Breast epithelium (tissue), 4 donors: ENCODE results near the gene CPTP. TPM values are rescaled to one million over a fixed set of nuclear protein-coding genes. Genes with fewer than 3 reads are reported as not detected.

ENCODE experiments used
- DNase-seq, 2 donors: peaks; one replicate each; pipeline ENCODE4 v3.0.0-alpha.2; 2019; ENCODE audit warnings: low spot score in 2 of 2
- H3K27ac ChIP-seq, 2 donors: fragments of 200-600 bp; sonication (generic) in 1 of 2; one replicate each; pipeline ENCODE4 v1.5.1; 2016 to 2019; ENCODE audit warnings: mild to moderate bottlenecking in 1 of 2
- H3K27me3 ChIP-seq, 2 donors: fragments of 200-600 bp; sonication (generic) in 1 of 2; one replicate each; pipeline versions ENCODE4 v1.5.1 to v1.6.0; 2017 to 2019; ENCODE audit warnings: control low read depth in 1 of 2, mild to moderate bottlenecking in 1 of 2
- H3K36me3 ChIP-seq: fragments of 200-600 bp; one replicate; pipeline ENCODE4 v1.5.1; 2019
- H3K4me1 ChIP-seq, 2 donors: fragments of 200-600 bp; sonication (generic); one replicate each; pipeline ENCODE4 v1.5.1; 2016 to 2019; ENCODE audit warnings: control low read depth in 1 of 2
- H3K4me3 ChIP-seq, 3 donors: fragments of 200-600 bp; sonication (generic); 1 replicate in 2 of 3; 2 replicates in 1 of 3; pipeline ENCODE4 v1.5.1; 2016 to 2019; ENCODE audit warnings: mild to moderate bottlenecking in 3 of 3, moderate library complexity in 2 of 3
- H3K9me3 ChIP-seq, 2 donors: fragments of 200-600 bp; sonication (generic) in 1 of 2; one replicate each; pipeline ENCODE4 v1.5.1; 2016 to 2019; ENCODE audit warnings: control low read depth in 1 of 2
- POLR2A ChIP-seq: fragments of 450-650 bp; IDR thresholded peaks from one replicate; pipeline ENCODE4 v1.6.1; 2016; ENCODE audit warnings: antibody characterized with exemption, mild to moderate bottlenecking, moderate library complexity
- POLR2AphosphoS5 ChIP-seq, 3 donors: sonication (generic); formaldehyde crosslinking; IDR thresholded peaks; one replicate each; pipeline ENCODE4 v1.6.1; 2017; ENCODE audit warnings: antibody characterized with exemption in 3 of 3
- intact Hi-C: fragments of 100-400 bp; cut with DNase I; formaldehyde crosslinking; loops from one replicate; pipeline ENCODE4 v1.15.1; 2023; ENCODE audit warnings: low total_unique reads
- total RNA-seq, 3 donors: library from RNA; depleted of rRNA; stranded (reverse); fragments of >200 nt; gene quantifications; one replicate each; pipeline ENCODE4 v1.1.0, GENCODE V29; 2016
- TF ChIP-seq, protein P1 (sequence below), 3 donors: fragments of 450-650 bp; IDR thresholded peaks; one replicate each; pipeline ENCODE4 v1.5.1; 2016 to 2017; ENCODE audit warnings: antibody characterized with exemption in 3 of 3, mild to moderate bottlenecking in 3 of 3, moderate library complexity in 3 of 3

The CPTP gene
- total RNA-seq, 3 donors from 2014 or later: 9.0 to 16.4 (median 13.4) TPM

GRCh38 chr1:1347026-1347595 lies 22.5 kb downstream of the CPTP start:
- peak overlapping the region; percentile 65 to 99 (median 76) for H3K4me3 ChIP-seq
- intact Hi-C loops: no loop called here
- H3K27me3 ChIP-seq: no peaks in the 10 kb centered on the region
- H3K27ac ChIP-seq: peak overlapping the region; percentile 65 to 89
- H3K36me3 ChIP-seq: no peaks in the 10 kb centered on the region
- no peak for DNase-seq
- peaks cover 9 to 31% of the 10 kb centered on the region in 2 donors for H3K4me1 ChIP-seq
- no peaks in the 10 kb centered on the region for H3K9me3 ChIP-seq
- TF ChIP-seq POLR2AphosphoS5 (IDR thresholded peaks at IDR 0.05): no peak
- TF ChIP-seq, protein P1, sequence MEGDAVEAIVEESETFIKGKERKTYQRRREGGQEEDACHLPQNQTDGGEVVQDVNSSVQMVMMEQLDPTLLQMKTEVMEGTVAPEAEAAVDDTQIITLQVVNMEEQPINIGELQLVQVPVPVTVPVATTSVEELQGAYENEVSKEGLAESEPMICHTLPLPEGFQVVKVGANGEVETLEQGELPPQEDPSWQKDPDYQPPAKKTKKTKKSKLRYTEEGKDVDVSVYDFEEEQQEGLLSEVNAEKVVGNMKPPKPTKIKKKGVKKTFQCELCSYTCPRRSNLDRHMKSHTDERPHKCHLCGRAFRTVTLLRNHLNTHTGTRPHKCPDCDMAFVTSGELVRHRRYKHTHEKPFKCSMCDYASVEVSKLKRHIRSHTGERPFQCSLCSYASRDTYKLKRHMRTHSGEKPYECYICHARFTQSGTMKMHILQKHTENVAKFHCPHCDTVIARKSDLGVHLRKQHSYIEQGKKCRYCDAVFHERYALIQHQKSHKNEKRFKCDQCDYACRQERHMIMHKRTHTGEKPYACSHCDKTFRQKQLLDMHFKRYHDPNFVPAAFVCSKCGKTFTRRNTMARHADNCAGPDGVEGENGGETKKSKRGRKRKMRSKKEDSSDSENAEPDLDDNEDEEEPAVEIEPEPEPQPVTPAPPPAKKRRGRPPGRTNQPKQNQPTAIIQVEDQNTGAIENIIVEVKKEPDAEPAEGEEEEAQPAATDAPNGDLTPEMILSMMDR (IDR thresholded peaks at IDR 0.05): no peak
- no peak for TF ChIP-seq POLR2A

GRCh38 chr1:1347663-1348419 lies 23.2 kb downstream of the CPTP start:
- H3K4me3 ChIP-seq: peak overlapping the region; percentile 65 to 99 (median 76)
- no peak for TF ChIP-seq POLR2A
- TF ChIP-seq, protein P1 (IDR thresholded peaks at IDR 0.05): no peak
- TF ChIP-seq POLR2AphosphoS5 (IDR thresholded peaks at IDR 0.05): no peak
- peak overlapping the region; percentile 65 to 89 for H3K27ac ChIP-seq
- no peaks in the 10 kb centered on the region for H3K36me3 ChIP-seq
- intact Hi-C loops: no loop called here
- no peaks in the 10 kb centered on the region for H3K9me3 ChIP-seq
- H3K4me1 ChIP-seq: peaks cover 14 to 32% of the 10 kb centered on the region in 2 donors
- no peak for DNase-seq
- no peaks in the 10 kb centered on the region for H3K27me3 ChIP-seq

GRCh38 chr1:1348420-1349255 lies 24.0 kb downstream of the CPTP start:
- DNase-seq: peak in 1 of 2 donors; percentile 56
- Histone ChIP-seq H3K27ac (peak overlapping the region; percentile 65 to 89), H3K9me3 (no peaks in the 10 kb centered on the region), H3K27me3 (no peaks in the 10 kb centered on the region), H3K36me3 (no peaks in the 10 kb centered on the region), H3K4me3 (peak overlapping the region; percentile 65 to 99 (median 76)), H3K4me1 (peaks cover 18 to 32% of the 10 kb centered on the region in 2 donors)
- intact Hi-C loops: no loop called here
- peak in 1 of 3 donors; percentile 9 for TF ChIP-seq POLR2AphosphoS5 (IDR thresholded peaks at IDR 0.05)
- no peak for TF ChIP-seq POLR2A

- H3K4me3 ChIP-seq: peak within 1 kb of the TSS; percentile 65 to 99 (median 76)
- TF ChIP-seq POLR2AphosphoS5 (IDR thresholded peaks at IDR 0.05) (peak in 2 of 3 donors; percentile 11 to 16), POLR2A (no peak)
- TF ChIP-seq, protein P1 (IDR thresholded peaks at IDR 0.05): peak in 2 of 3 donors; percentile 40 to 52
- H3K27ac ChIP-seq: peak within 1 kb of the TSS; percentile 85 to 89
- DNase-seq: peak in 1 of 2 donors; percentile 51
- intact Hi-C loops: no loop called here
- H3K9me3 ChIP-seq: no peaks in the 10 kb centered on the region
- H3K27me3 ChIP-seq: no peaks in the 10 kb centered on the region
- H3K4me1 ChIP-seq: peaks cover 18 to 32% of the 10 kb centered on the region in 2 donors
- no peaks in the 10 kb centered on the region for H3K36me3 ChIP-seq
Measured at GRCh38 chr1:1349256-1350012, 24.8 kb downstream of the CPTP start, which contains the start of gene DVL1. Gene DVL1 (minus strand): TSS chr1:1349418. CDS start chr1:1349065, 353 bp downstream.
